Stomach (tissue), 19 donors: ENCODE data around the gene SS18. TPM values are rescaled to one million over a fixed set of nuclear protein-coding genes. Genes with fewer than 3 reads are reported as not detected.

Experiments
- DNase-seq, 2 donors: peaks; one replicate each; pipeline versions ENCODE4 v3.0.0 to v3.0.0-alpha.2; 2013 to 2019
- H3K27ac ChIP-seq, 5 donors: fragments of 200-600 bp in 4 of 5; sonication (generic) in 4 of 5; one replicate each; pipeline ENCODE4 v1.5.1; 2013 to 2019; ENCODE audit warnings: mild to moderate bottlenecking in 1 of 5, moderate library complexity in 1 of 5
- H3K27me3 ChIP-seq, 3 donors: fragments of 200-600 bp; sonication (generic); one replicate each; pipeline ENCODE4 v1.5.1; 2017 to 2019; ENCODE audit warnings: mixed run types in 1 of 3
- H3K36me3 ChIP-seq, 4 donors: fragments of 200-600 bp; sonication (generic); 1 replicate in 3 of 4; 2 replicates in 1 of 4; pipeline ENCODE4 v1.5.1; 2016 to 2019
- H3K4me1 ChIP-seq, 4 donors: fragments of 200-600 bp; sonication (generic); one replicate each; pipeline ENCODE4 v1.5.1; 2016 to 2019
- H3K4me3 ChIP-seq, 4 donors: fragments of 200-600 bp; sonication (generic) in 3 of 4; one replicate each; pipeline ENCODE4 v1.5.1; 2016 to 2019; ENCODE audit warnings: mild to moderate bottlenecking in 1 of 4
- H3K9me3 ChIP-seq, 4 donors: fragments of 200-600 bp; sonication (generic); one replicate each; pipeline ENCODE4 v1.5.1; 2016 to 2019
- CTCF ChIP-seq, 7 experiments: fragments of 450-650 bp in 4 of 7; fragments of 200-600 bp in 3 of 7; sonication (generic) in 3 of 7; IDR thresholded peaks; one replicate each; pipeline ENCODE4 v1.5.1; 2016 to 2019; ENCODE audit warnings: antibody characterized with exemption in 7 of 7, control low read depth in 2 of 7, mild to moderate bottlenecking in 1 of 7
- EP300 ChIP-seq: sonication (generic); formaldehyde crosslinking; IDR thresholded peaks from one replicate; pipeline ENCODE4 v1.6.1; 2017; ENCODE audit warnings: antibody characterized with exemption
- POLR2A ChIP-seq, 4 donors: fragments of 450-650 bp; IDR thresholded peaks; one replicate each; pipeline ENCODE4 v1.6.1; 2016; ENCODE audit warnings: antibody characterized with exemption in 4 of 4, control low read depth in 2 of 4, mild to moderate bottlenecking in 1 of 4, moderate library complexity in 1 of 4
- POLR2AphosphoS5 ChIP-seq, 3 donors: sonication (generic); formaldehyde crosslinking; IDR thresholded peaks; one replicate each; pipeline ENCODE4 v1.6.1; 2016; ENCODE audit warnings: antibody characterized with exemption in 3 of 3
- WGBS, 5 donors: extraction: QIAGEN DNeasy Blood & Tissue Kit in 3 of 5; methylation state at CpG; one replicate each; pipeline versions ENCODE4 v1.1.5 to v1.1.7; 2013 to 2018; 5-methylcytosine and 5-hydroxymethylcytosine counted together
- intact Hi-C: fragments of 100-400 bp; cut with DNase I; formaldehyde crosslinking; loops from one replicate; pipeline ENCODE4 v1.15.1; 2023; ENCODE audit warnings: low total_unique reads
- long read RNA-seq, 10 donors: transcript quantifications; one replicate each; lab custom pipeline, GENCODE V29; 2026
- polyA plus RNA-seq, 3 donors: library from polyadenylated mRNA; stranded (reverse); fragments of 200-250 nt; gene quantifications; one replicate each; pipeline ENCODE4 v1.2.3, GENCODE V29; 2013
- total RNA-seq, 5 donors: library from RNA; depleted of rRNA; stranded (reverse); fragments of >200 nt; gene quantifications; one replicate each; pipeline versions ENCODE4 v1.1.0 to v1.2.3, GENCODE V29; 2014 to 2016
- donor health status: healthy with polysubstance abuse.
- donor health status: Bipolar disorder and iron deficiency.
- donor health status: healthy.

The SS18 gene, protein sequence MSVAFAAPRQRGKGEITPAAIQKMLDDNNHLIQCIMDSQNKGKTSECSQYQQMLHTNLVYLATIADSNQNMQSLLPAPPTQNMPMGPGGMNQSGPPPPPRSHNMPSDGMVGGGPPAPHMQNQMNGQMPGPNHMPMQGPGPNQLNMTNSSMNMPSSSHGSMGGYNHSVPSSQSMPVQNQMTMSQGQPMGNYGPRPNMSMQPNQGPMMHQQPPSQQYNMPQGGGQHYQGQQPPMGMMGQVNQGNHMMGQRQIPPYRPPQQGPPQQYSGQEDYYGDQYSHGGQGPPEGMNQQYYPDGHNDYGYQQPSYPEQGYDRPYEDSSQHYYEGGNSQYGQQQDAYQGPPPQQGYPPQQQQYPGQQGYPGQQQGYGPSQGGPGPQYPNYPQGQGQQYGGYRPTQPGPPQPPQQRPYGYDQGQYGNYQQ
- total RNA-seq (100 to 1,000 TPM in 2 of 5 donors, 10 to 100 TPM in 3; 24.6 to 138 (median 72.2) TPM), polyA plus RNA-seq (10 to 100 TPM; 27.3 to 36.5 (median 29.0) TPM)
- long read RNA-seq, donor 1, partial matches to known transcripts = 0 of 3 reads
- long read RNA-seq, donor 1, other reads (novel, unspliced or antisense) = 0 of 3 reads
- long read RNA-seq, donor 2, partial matches to known transcripts = 0 of 5 reads
- long read RNA-seq, donor 2, other reads (novel, unspliced or antisense) = 0 of 5 reads
- long read RNA-seq, donor 3, partial matches to known transcripts = 0 of 4 reads
- long read RNA-seq, donor 3, other reads (novel, unspliced or antisense) = 0 of 4 reads
- long read RNA-seq, donor 4, partial matches to known transcripts = 0 of 1 reads
- long read RNA-seq, donor 4, other reads (novel, unspliced or antisense) = 0 of 1 reads
- long read RNA-seq, donor 5, partial matches to known transcripts = 14 of 18 reads
- long read RNA-seq, donor 5, other reads (novel, unspliced or antisense) = 0 of 18 reads
- long read RNA-seq, donor 6, transcript SS18-201 (10 exons, 1,836 nt) = major isoform, 9 of 15 reads
- long read RNA-seq, donor 6, partial matches to known transcripts = 0 of 15 reads
- long read RNA-seq, donor 6, other reads (novel, unspliced or antisense) = 0 of 15 reads
- long read RNA-seq, donor 7, partial matches to known transcripts = 11 of 12 reads
- long read RNA-seq, donor 7, other reads (novel, unspliced or antisense) = 0 of 12 reads
- long read RNA-seq, donor 8, transcript SS18-217 (3 exons, 775 nt) = major isoform, 5 of 14 reads
- long read RNA-seq, donor 8, partial matches to known transcripts = 8 of 14 reads
- long read RNA-seq, donor 8, other reads (novel, unspliced or antisense) = 0 of 14 reads
- long read RNA-seq, donor 9 = 0 reads
- long read RNA-seq, donor 10 = 0 reads

DNA sequence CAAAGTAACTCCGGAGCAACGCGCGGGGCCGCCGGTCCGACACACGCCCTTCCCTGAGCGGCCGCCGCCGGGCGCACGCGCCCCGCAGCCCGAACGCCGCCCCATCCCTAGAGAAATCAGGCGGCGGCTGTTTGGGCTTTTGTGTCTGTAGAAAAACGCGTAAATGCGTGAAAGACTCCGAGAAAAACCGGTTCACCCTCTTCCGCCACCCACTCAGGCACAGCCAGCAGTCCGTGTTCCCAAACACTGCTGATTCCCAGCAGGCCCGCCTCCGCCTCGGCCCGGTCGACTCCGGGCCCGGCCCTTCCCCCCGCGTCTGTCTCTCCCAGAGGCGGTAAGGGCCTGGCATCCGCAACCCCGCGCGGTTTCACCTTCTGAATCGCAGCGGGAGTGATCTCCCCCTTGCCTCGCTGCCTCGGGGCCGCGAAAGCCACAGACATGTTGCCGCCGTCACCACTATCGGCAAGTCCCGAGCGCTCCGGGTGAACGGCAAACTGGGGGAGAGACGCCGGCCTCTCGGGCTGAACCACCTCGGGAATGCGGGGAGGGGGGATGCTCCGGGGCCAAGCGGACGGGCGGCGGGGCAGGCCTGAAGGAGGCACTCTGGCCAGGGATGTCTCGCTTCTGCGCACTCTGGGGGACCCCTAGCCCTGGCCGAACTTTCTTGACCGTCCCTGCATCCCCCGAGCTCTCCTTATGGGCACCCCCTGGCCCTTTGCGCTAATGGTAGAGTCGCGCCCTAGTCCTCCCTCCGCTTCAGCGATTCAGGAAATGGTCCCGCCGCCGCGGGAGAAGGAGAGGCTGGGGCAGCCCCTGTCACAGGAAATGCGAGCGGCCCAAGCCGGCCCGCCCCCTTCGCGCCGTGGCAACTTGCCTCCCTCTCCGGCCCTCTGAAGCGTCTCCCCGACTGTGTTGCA is at the start of gene SS18:
TSS of gene SS18 (minus strand) at position 484 of the 917 bp plus-strand sequence. CDS start at position 440, 44 bp downstream.
- 0 to 1% (median 1%) methylated on average over 46 to 89 of the region's 89 CpGs for WGBS, 5 donors
- Histone ChIP-seq H3K27ac (peak within 1 kb of the TSS; percentile 97 to 99 (median 98)), H3K9me3 (no peaks in the 10 kb centered on the region), H3K27me3 (no peaks in the 10 kb centered on the region), H3K4me1 (peaks cover 7 to 36% (median 24%) of the 10 kb centered on the region in 4 donors), H3K4me3 (peak within 1 kb of the TSS; percentile 77 to 89 (median 85)), H3K36me3 (peaks cover 0 to 20% (median 18%) of the 10 kb centered on the region in 4 donors)
- DNase-seq = peak; percentile 93 to 97
- TF ChIP-seq EP300 (no peak), CTCF (IDR thresholded peaks at IDR 0.05) (peak in 1 of 7 experiments; percentile 9), POLR2AphosphoS5 (IDR thresholded peaks at IDR 0.05) (peak; percentile 68 to 83 (median 75)), POLR2A (IDR thresholded peaks at IDR 0.05) (peak in 1 of 4 donors; percentile 21)
- intact Hi-C loops = no loop called here

GRCh38 chr18:26135548-26135947 is 45.1 kb upstream of the SS18 start:
- Histone ChIP-seq H3K4me3 (no peak overlapping the region), H3K27ac (no peak overlapping the region), H3K36me3 (no peaks in the 10 kb centered on the region), H3K27me3 (no peaks in the 10 kb centered on the region), H3K9me3 (peaks cover 0 to 6% (median 0%) of the 10 kb centered on the region in 4 donors), H3K4me1 (no peaks in the 10 kb centered on the region)
- 79 to 93% (median 85%) methylated on average over 1 of the region's 1 CpG for WGBS, 5 donors
- no peak for DNase-seq
- TF ChIP-seq POLR2A (IDR thresholded peaks at IDR 0.05) = no peak
- no peak for TF ChIP-seq EP300
- no peak for TF ChIP-seq POLR2AphosphoS5 (IDR thresholded peaks at IDR 0.05)
- no peak for TF ChIP-seq CTCF (IDR thresholded peaks at IDR 0.05)
- intact Hi-C loops = no loop called here

DNA sequence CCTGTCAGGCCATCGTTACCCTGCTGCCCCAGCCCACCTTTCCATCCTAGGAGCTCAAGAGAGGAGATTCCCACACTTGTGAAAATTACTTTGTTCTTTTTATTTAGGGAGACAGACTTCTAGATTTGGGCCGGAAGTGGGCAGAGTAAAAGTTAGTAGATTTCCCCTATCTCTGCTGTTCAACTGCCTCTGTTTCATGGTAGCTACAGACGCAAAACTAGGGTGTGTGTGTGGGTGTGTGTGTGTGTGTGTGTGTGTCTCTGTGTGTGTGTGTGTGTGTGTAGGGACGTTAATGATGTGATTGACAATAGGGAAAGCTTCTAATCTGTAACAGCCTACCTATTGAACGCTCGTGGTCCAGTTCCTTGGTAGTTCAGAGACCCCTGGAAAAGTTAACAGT is 43.7 kb upstream of the SS18 start:
- Histone ChIP-seq H3K9me3 (peaks cover 0 to 6% (median 0%) of the 10 kb centered on the region in 4 donors), H3K36me3 (no peaks in the 10 kb centered on the region), H3K4me1 (no peaks in the 10 kb centered on the region), H3K27me3 (no peaks in the 10 kb centered on the region), H3K27ac (no peak overlapping the region), H3K4me3 (no peak overlapping the region)
- TF ChIP-seq POLR2AphosphoS5 (IDR thresholded peaks at IDR 0.05) = no peak
- no peak for TF ChIP-seq EP300
- no peak for TF ChIP-seq CTCF (IDR thresholded peaks at IDR 0.05)
- no peak for TF ChIP-seq POLR2A (IDR thresholded peaks at IDR 0.05)
- 84 to 92% (median 85%) methylated on average over 6 of the region's 6 CpGs for WGBS, 5 donors
- intact Hi-C loops = no loop called here
- DNase-seq = no peak
